Ishikawa (cell line): Measurements from ENCODE around the gene TENT4A.

Experiments
- CEBPB ChIP-seq: IDR thresholded peaks from 2 replicates; pipeline ENCODE4 v1.6.1; 2012
- CREB1 ChIP-seq: IDR thresholded peaks from 2 replicates; pipeline ENCODE4 v1.6.1; 2012; ENCODE audit warnings: low read depth
- EGR1 ChIP-seq: IDR thresholded peaks from 2 replicates; pipeline ENCODE4 v1.6.1; 2012
- EP300 ChIP-seq: IDR thresholded peaks from 2 replicates; pipeline ENCODE4 v1.6.1; 2012; ENCODE audit warnings: borderline replicate concordance
- FOXM1 ChIP-seq: IDR thresholded peaks from 2 replicates; pipeline ENCODE4 v1.6.1; 2012; ENCODE audit warnings: low read depth, borderline replicate concordance
- NFIC ChIP-seq: IDR thresholded peaks from 2 replicates; pipeline ENCODE4 v1.6.1; 2012
- RAD21 ChIP-seq: IDR thresholded peaks from 2 replicates; pipeline ENCODE4 v1.6.1; 2012; ENCODE audit warnings: low read depth
- TAF1 ChIP-seq: IDR thresholded peaks from 2 replicates; pipeline ENCODE4 v1.6.1; 2012; ENCODE audit warnings: low read depth, mild to moderate bottlenecking
- TCF12 ChIP-seq: IDR thresholded peaks from 2 replicates; pipeline ENCODE4 v1.6.1; 2012; ENCODE audit warnings: low read depth
- TEAD4 ChIP-seq: IDR thresholded peaks from 2 replicates; pipeline ENCODE4 v1.6.1; 2012
- YY1 ChIP-seq: IDR thresholded peaks from 2 replicates; pipeline ENCODE4 v1.6.1; 2012; ENCODE audit warnings: low read depth
- ZBTB7A ChIP-seq: IDR thresholded peaks from 2 replicates; pipeline ENCODE4 v1.6.1; 2012; ENCODE audit warnings: low read depth
- TF ChIP-seq, protein P1 (sequence below): IDR thresholded peaks from 2 replicates; pipeline ENCODE4 v1.6.1; 2012
- TF ChIP-seq, protein P2 (sequence below): IDR thresholded peaks from 2 replicates; pipeline ENCODE4 v1.6.1; 2012; ENCODE audit warnings: low read depth, mild to moderate bottlenecking
- TF ChIP-seq, protein P3 (sequence below): IDR thresholded peaks from 2 replicates; pipeline ENCODE4 v1.6.1; 2012

TENT4A gene

DNA sequence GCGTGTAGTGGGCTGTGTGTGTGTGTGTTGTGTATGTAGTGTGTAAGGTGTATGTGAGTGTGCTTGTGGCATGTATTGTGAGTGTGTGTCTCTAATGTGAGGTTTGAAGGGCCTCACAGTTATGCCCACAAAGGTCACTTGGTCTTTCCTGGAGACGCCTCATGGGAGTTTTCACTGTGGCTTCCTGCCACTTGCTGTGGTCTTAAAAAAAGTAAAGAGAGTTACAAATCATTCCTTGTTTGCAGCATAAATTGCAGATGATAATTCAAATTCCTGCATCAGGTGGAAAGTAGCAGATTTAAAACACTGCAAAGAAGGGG lies 72.6 kb downstream of the TENT4A start:
- TF ChIP-seq TAF1 (no peak), EP300 (no peak), RAD21 (no peak), CEBPB (no peak), TCF12 (no peak), CREB1 (no peak), EGR1 (no peak), NFIC (no peak), TEAD4 (no peak), ZBTB7A (no peak)
- TF ChIP-seq, protein P1, sequence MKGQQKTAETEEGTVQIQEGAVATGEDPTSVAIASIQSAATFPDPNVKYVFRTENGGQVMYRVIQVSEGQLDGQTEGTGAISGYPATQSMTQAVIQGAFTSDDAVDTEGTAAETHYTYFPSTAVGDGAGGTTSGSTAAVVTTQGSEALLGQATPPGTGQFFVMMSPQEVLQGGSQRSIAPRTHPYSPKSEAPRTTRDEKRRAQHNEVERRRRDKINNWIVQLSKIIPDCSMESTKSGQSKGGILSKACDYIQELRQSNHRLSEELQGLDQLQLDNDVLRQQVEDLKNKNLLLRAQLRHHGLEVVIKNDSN, result no peak
- TF ChIP-seq, protein P2, sequence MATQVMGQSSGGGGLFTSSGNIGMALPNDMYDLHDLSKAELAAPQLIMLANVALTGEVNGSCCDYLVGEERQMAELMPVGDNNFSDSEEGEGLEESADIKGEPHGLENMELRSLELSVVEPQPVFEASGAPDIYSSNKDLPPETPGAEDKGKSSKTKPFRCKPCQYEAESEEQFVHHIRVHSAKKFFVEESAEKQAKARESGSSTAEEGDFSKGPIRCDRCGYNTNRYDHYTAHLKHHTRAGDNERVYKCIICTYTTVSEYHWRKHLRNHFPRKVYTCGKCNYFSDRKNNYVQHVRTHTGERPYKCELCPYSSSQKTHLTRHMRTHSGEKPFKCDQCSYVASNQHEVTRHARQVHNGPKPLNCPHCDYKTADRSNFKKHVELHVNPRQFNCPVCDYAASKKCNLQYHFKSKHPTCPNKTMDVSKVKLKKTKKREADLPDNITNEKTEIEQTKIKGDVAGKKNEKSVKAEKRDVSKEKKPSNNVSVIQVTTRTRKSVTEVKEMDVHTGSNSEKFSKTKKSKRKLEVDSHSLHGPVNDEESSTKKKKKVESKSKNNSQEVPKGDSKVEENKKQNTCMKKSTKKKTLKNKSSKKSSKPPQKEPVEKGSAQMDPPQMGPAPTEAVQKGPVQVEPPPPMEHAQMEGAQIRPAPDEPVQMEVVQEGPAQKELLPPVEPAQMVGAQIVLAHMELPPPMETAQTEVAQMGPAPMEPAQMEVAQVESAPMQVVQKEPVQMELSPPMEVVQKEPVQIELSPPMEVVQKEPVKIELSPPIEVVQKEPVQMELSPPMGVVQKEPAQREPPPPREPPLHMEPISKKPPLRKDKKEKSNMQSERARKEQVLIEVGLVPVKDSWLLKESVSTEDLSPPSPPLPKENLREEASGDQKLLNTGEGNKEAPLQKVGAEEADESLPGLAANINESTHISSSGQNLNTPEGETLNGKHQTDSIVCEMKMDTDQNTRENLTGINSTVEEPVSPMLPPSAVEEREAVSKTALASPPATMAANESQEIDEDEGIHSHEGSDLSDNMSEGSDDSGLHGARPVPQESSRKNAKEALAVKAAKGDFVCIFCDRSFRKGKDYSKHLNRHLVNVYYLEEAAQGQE, result no peak

DNA sequence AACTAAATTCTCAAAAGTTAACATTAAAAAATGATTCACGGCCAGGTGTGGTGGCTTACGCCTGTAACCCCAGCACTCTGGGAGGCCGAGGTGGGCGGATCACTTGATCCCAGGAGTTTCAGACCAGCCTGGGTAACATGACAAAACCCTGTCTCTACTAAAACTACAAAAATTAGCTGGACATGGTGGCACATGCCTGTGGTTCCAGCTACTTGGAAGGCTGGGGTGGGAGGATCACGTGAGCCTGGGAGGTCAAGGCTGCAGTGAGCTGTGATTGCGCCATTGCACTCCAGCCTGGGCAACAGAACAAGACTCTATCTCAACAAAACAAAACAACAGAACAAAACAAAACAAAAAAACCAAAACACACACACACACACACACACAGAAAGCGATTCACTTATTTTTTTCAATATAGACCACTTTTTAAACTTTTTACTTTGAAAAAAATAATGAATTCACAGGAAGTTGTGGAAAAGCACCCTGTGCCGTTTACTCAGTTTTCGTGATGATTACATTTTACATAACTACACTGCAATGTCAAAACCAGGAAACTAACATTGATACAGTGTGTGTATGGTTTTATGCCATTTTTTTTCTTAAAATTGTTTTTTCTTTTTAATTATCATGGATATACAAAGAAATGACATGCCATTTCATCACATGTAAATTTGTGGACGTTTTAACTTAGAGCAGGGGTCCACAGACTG lies 73.7 kb downstream of the TENT4A start:
- TF ChIP-seq, protein P2, result no peak
- no peak for TF ChIP-seq NFIC

DNA sequence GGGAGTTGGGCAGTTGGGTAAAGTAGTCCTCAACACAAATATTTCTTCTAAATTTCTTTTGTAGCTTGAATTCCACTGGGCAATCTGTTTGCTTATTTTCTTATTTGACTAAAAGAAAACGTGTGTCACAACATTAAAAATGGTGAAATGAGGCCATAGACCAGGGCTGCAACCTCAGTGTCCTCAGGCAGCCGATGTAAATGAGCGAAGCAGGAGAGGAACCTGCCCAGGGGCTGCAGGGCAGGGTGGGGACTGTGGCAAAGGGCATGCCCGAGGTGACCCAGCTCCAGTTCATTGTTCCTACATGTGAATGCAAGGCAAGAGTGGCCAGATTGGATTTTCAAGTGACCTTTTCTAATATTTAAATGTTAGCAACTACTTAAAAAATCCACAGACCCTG lies 74.7 kb downstream of the TENT4A start:
- TF ChIP-seq, protein P3, sequence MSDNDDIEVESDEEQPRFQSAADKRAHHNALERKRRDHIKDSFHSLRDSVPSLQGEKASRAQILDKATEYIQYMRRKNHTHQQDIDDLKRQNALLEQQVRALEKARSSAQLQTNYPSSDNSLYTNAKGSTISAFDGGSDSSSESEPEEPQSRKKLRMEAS, result no peak
- TF ChIP-seq ZBTB7A (no peak), TEAD4 (no peak), CEBPB (no peak), YY1 (no peak), NFIC (no peak), EP300 (no peak), TAF1 (no peak), EGR1 (no peak), RAD21 (no peak), CREB1 (no peak), TCF12 (no peak), FOXM1 (no peak)
- TF ChIP-seq, protein P1, result no peak
- TF ChIP-seq, protein P2, result no peak

DNA sequence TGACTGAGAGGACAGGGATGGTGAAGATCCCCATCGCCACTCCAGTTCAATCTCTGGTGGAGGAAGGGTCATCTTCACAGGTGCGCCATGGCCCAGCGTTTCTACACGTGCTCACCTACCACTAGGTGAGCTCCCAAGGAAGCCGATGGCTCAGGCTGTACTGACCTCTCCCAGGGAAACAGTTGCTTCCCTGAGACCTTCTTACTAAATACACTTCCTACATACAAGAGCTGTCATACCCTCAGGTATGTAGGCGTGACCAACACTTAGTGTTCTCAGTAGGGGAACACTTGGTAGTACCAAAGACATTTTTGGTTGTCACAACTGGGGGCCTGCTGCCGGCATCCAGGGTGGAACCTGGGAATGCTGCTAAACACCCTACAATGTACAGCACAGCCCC lies 75.2 kb downstream of the TENT4A start:
- no peak for TF ChIP-seq EGR1
- TF ChIP-seq CREB1, result no peak
- no peak for TF ChIP-seq EP300
- TF ChIP-seq ZBTB7A, result no peak
- no peak for TF ChIP-seq CEBPB
- TF ChIP-seq YY1, result no peak
- TF ChIP-seq, protein P1, result no peak
- TF ChIP-seq, protein P2, result no peak
- TF ChIP-seq, protein P3, result no peak
- no peak for TF ChIP-seq NFIC
- no peak for TF ChIP-seq RAD21
- TF ChIP-seq TEAD4, result no peak
- no peak for TF ChIP-seq TCF12
- TF ChIP-seq FOXM1, result no peak
- TF ChIP-seq TAF1, result no peak
